Measurements from ENCODE around the gene TINAGL1.
A peak's percentile ranks its signal among the peaks of the same experiment; 100 is the strongest.

The TINAGL1 gene, protein sequence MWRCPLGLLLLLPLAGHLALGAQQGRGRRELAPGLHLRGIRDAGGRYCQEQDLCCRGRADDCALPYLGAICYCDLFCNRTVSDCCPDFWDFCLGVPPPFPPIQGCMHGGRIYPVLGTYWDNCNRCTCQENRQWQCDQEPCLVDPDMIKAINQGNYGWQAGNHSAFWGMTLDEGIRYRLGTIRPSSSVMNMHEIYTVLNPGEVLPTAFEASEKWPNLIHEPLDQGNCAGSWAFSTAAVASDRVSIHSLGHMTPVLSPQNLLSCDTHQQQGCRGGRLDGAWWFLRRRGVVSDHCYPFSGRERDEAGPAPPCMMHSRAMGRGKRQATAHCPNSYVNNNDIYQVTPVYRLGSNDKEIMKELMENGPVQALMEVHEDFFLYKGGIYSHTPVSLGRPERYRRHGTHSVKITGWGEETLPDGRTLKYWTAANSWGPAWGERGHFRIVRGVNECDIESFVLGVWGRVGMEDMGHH

GRCh38 chr1:31576201-31576669 is at the start of gene TINAGL1:
Gene TINAGL1 (plus strand): TSS chr1:31576515. CDS start chr1:31577149, 634 bp downstream.
- no peak for DNase-seq (ENCODE audit: low read depth)

- DNase-seq (ENCODE audit: low read depth), result no peak
Observed at GRCh38 chr1:31529999-31530684, 46.2 kb upstream of the TINAGL1 start.

DNA sequence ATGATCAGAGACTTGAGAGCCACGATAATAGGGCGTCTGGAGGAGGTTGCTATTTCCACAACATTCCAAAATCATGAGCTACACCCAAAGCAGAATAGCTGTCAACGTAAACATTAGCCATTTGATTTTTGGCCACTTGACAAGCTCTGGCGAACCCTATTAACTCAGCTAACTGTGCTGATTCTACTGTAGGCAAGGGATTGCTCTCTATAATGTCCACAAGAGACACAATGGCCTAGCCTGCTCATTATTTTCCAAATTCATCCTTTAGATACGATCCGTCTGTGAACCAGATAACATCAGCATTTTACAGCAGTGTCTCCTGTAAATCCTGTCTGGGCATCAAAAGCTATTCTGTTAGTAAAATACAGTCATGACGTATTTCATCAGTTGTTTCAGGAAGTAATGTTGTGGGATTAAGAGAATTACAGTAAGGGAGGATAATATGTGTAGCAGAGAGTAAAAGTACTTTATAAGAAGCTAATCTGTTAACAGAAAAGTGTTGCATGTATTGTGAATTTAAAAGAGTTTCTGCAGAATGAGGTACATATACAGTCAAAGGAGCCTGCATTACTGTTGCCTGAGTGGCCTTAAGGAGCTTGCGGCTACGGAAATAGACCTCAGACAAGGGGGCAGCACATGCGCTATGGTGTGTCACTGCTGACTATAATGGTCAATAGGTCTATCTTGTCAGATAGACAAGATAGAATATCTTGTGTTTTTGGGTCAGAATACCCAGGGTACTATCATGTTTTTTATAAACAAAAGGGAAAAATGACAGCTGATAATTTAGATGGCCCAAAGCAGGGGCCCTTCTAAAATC is 44.9 kb upstream of the TINAGL1 start:
- DNase-seq (ENCODE audit: low read depth), result no peak

GRCh38 chr1:31532173-31532572 is 44.1 kb upstream of the TINAGL1 start:
- no peak for DNase-seq (ENCODE audit: low read depth)

DNA sequence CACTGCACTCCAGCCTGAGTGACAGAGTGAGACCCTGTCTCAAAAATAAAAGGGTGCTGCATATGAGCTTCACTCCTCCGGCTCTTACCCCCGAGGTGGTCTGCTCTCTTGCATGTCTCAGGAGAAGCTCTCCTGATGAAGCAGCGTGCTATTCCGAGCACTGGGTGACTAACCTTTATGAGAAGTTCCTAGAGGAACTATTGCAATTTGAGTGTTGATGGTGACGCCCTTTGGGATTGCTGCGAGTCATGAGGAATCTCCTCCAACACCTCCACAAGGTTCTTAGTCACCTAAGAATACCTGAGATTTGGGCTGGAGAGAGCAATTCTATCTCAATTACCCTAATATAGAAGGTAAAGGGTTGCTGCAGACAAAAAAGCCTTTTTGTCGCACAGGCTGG is 40.8 kb upstream of the TINAGL1 start:
- DNase-seq (ENCODE audit: low read depth), result no peak

- DNase-seq (ENCODE audit: low read depth), result no peak
Observed at GRCh38 chr1:31539329-31539728, 37.0 kb upstream of the TINAGL1 start.

DNA sequence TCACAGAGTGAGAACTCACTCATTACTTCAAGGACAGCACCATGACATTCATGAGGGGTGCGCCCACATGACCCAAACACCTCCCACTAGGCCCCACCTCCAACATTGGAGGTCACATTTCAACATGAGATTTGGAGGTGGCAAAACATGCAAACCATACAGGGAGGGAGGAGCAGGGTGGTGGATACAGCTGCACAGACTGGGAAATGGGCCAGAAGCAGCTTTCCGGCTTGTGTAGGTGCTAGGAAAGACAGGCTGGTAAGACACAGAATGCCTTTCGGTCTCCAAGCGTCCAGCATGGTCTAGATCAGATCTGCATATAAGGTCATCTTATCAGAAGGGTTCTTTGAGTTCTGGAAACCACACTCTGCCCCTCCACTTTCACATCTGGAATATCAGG is 35.1 kb upstream of the TINAGL1 start:
- no peak for DNase-seq (ENCODE audit: low read depth)

DNA sequence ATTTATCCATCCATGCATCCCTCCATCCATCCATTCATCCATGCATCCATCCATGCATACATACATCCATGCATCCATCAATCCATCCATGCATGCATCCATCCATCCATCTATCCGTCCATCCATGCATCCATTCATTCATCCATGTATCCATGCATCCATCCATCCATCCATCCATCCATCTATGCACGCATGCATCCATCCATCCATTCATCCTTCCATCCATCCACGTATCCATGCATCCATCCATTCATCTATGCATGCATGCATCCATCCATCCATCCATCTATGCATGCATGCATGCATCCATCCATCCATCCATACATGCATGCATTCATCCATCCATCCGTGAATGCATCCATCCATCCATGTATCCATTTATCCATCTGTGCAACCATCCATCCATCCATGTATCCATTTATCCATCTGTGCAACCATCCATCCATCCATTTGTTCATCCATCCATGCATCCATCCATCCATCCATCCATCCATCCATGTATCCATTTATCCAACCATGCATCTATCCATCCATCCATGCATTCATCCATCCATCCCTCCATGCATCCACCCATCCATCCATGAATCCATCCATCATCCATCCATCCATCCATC is 30.3 kb upstream of the TINAGL1 start:
- DNase-seq (ENCODE audit: low read depth), result no peak

DNA sequence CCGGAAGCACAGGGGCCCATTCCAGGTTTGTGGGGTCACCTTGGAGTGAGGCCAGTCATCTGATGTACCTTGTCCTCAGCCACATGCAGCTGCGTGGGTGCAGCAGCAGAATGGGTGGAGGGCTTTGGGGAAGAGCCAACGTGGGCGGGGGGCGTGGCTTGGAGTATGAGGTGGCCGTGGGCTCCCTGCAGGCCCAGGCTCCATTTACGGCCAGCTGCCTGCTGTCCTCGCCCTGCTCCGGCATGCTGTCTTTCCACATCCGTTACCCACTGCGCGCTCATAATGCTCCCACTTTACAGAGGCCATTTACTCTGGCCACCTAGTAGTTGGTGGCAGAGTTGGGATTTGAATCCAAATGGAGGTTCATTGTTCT is 27.8 kb upstream of the TINAGL1 start:
- no peak for DNase-seq (ENCODE audit: low read depth)

DNA sequence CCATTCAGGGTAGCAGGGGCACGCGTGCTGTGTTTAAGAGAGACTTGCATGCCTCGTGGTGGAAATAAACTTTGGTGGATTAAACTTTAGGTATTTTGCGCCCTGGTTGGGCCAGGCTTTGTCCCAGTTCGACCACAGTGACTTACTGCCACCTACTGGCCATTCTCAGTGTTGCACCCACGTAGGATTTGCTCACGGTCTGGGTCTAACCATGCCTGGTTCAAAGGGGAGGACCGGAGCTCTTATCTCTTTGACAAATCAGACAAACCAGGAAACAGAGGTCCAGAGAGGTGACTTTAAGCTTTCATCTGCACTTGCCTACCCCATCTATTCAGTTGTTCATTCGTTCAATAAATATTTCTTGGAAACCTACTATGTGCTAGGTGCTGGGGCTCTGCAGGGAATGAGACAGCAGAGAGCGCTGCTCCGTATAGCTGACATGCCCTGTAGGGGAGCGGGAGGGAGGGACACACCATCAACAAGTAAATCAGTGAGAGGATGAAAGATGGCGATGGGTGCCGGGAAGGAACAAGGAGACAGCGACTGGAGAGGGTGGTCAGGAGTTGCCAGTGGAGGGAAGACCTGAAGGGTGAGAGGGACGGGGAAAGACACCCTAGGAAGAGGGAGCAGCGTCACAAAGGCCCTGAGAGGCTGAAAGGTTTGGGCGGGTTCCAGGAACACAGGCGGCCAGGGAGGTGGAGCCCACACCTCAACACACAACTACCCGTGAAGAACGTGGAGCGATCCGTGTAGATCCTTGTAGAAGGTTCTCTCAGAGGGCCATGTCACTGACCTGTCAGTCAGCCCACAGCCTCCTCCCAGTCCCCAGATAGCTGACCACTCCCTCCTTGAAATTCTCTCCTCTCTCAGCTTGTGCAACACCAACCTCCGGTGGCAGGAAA is 27.2 kb upstream of the TINAGL1 start:
- DNase-seq (ENCODE audit: low read depth), result peak; percentile 64

GRCh38 chr1:31549809-31550620 is 26.3 kb upstream of the TINAGL1 start:
- no peak for DNase-seq (ENCODE audit: low read depth)

DNA sequence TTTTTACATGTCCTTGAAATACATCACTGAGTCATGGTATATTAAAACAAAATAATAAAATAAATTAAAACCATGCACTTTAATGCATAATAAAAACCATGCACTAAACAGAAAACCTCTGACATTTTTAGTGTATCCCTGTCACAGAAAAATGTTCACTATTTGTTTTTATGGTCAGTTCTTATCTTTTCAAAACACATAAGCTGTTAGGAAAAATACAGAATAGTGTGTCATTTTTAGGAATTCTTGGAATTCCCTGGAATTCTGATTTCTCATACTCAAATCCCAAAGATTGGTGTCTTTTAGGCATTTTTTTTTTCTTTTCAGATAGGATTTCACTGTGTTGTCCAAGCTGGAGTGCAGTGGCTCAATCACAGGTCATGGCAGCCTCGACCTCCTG is 25.1 kb upstream of the TINAGL1 start:
- DNase-seq (ENCODE audit: low read depth), result no peak

GRCh38 chr1:31552489-31552888 is 23.8 kb upstream of the TINAGL1 start:
- no peak for DNase-seq (ENCODE audit: low read depth)

DNA sequence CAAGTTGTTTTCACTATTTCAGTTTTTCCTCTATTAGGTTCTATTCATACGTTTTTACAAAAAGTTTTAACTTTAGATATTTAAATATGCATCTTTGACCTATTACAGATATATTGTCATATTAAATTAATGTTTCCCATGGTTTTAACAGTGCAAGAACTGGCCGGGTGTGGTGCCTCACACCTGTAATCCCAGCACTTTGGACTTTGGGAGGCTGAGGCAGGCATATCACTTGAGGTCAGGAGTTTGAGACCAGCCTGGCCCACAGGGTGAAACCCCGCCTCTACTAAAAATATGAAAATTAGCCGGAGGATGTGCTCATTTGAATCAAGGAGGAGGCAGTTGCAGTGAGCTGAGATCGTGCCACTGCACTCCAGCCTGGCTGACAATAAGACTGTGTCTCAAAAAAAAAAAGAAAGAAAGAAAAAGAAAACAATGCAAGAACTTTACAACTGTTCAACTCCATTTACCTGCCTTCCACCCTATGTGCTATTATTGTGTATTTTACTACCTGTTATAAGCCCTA is 19.8 kb upstream of the TINAGL1 start:
- DNase-seq (ENCODE audit: low read depth), result no peak

- DNase-seq (ENCODE audit: low read depth), result no peak
Observed at GRCh38 chr1:31559715-31560114, 16.6 kb upstream of the TINAGL1 start.

- no peak for DNase-seq (ENCODE audit: low read depth)
Observed at GRCh38 chr1:31560394-31560793, 15.9 kb upstream of the TINAGL1 start.

- no peak for DNase-seq (ENCODE audit: low read depth)
Observed at GRCh38 chr1:31562707-31563360, 13.5 kb upstream of the TINAGL1 start.

- no peak for DNase-seq (ENCODE audit: low read depth)
Observed at GRCh38 chr1:31564606-31564989, 11.7 kb upstream of the TINAGL1 start.

DNA sequence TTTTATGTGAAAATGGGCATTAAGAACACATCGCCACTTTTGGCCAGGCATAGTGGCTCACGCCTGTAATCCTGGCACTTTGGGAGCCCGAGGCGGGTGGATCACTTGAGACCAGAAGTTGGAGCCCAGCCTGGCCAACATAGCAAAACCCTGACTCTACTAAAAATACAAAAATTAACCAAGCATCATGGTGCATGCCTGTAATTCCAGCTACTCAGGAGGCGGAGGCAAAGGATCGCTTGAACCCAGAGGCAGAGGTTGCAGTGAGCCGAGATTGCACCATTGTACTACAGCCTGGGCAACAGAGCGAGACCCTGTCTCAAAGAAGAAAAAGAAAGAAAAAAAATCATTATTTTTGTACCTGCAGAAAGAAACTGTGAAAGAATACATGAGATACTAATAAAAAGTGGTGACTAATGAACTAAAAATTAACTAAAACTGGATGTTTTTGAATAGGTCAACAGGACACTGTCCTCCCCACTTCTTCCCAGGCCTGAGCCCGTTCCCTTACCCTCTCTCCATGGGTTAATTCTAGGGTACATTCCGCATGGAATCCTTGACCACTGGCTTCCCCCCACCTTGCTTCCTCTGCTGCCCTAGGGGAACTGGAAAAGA is 8.3 kb upstream of the TINAGL1 start:
- no peak for DNase-seq (ENCODE audit: low read depth)

Data from stimulated activated CD8-positive, alpha-beta memory T cell treated with anti-CD3 and anti-CD28 coated beads, Interleukin-12 subunit alpha, Interleukin-12 subunit beta, amount 100 ng/mL, for 4 hours (primary cell).